H4 (cell line): ENCODE results near the gene ZNF763. TPM values are rescaled to one million over a fixed set of nuclear protein-coding genes. Genes with fewer than 3 reads are reported as not detected.
A peak's percentile ranks its signal among the peaks of the same experiment; 100 is the strongest.
"Not testable (repeated sequence)": the region's sequence is repeated elsewhere in the genome, so short reads cannot be mapped to it uniquely, and the experiment has no call there.

Experiments used
- DNase-seq: peaks from one replicate; pipeline ENCODE4 v3.0.0-alpha.2; 2015; ENCODE audit warnings: low spot score
- total RNA-seq: library from RNA; depleted of rRNA; stranded (reverse); fragments of >200 nt; shearing (Covaris generic); gene quantifications from 2 replicates; pipeline ENCODE4 v1.2.3, GENCODE V29; 2014; rRNA removed

ZNF763 gene
- total RNA-seq, result 0.02 TPM in 1 of 2 replicates, not detected in the other

GRCh38 chr19:11964858-11965645 is at the start of gene ZNF763:
ZNF763 (plus strand) TSS chr19:11965040; CDS start chr19:11965209, 169 bp downstream.
- no peak for DNase-seq

- no peak for DNase-seq
Measured at GRCh38 chr19:11921852-11922495, 42.9 kb upstream of the ZNF763 start.

GRCh38 chr19:11924886-11925650 is 39.8 kb upstream of the ZNF763 start, which contains the start of gene ZNF700:
ZNF700 (plus strand) TSS chr19:11925107; CDS start chr19:11925211, 104 bp downstream.
- peak; percentile 88 for DNase-seq

GRCh38 chr19:11925651-11926187 is 39.1 kb upstream of the ZNF763 start:
- not testable (repeated sequence) for DNase-seq

- DNase-seq, result no peak
Measured at GRCh38 chr19:11927227-11927626, 37.6 kb upstream of the ZNF763 start.

- no peak for DNase-seq
Measured at GRCh38 chr19:11931051-11931450, 33.8 kb upstream of the ZNF763 start.

- no peak for DNase-seq
Measured at GRCh38 chr19:11931513-11931912, 33.3 kb upstream of the ZNF763 start.

GRCh38 chr19:11935829-11936228 is 29.0 kb upstream of the ZNF763 start:
- not testable (repeated sequence) for DNase-seq

- not testable (repeated sequence) for DNase-seq
Measured at GRCh38 chr19:11938383-11938782, 26.5 kb upstream of the ZNF763 start.

- DNase-seq, result not testable (repeated sequence)
Measured at GRCh38 chr19:11941361-11941887, 23.4 kb upstream of the ZNF763 start.

- DNase-seq, result no peak
Measured at GRCh38 chr19:11942008-11942842, 22.6 kb upstream of the ZNF763 start.

- no peak for DNase-seq
Measured at GRCh38 chr19:11942843-11943108, 22.1 kb upstream of the ZNF763 start.

- no peak for DNase-seq
Measured at GRCh38 chr19:11944656-11945055, 20.2 kb upstream of the ZNF763 start.

- DNase-seq, result no peak
Measured at GRCh38 chr19:11948646-11949045, 16.2 kb upstream of the ZNF763 start.

- peak; percentile 10 for DNase-seq
Measured at GRCh38 chr19:11949201-11949600, 15.6 kb upstream of the ZNF763 start.

GRCh38 chr19:11949614-11950080 is 15.2 kb upstream of the ZNF763 start:
- DNase-seq, result not testable (repeated sequence)

- DNase-seq, result no peak
Measured at GRCh38 chr19:11950312-11950711, 14.5 kb upstream of the ZNF763 start.

- no peak for DNase-seq
Measured at GRCh38 chr19:11963566-11964355, 1.1 kb upstream of the ZNF763 start.

GRCh38 chr19:11964496-11964857 is 363 bp upstream of the ZNF763 start:
- DNase-seq, result no peak

GRCh38 chr19:11970174-11970573 is 5.3 kb downstream of the ZNF763 start:
- DNase-seq, result no peak
